HepG2 (cell line): ENCODE results near the gene NEMP2. TPM values are rescaled to one million over a fixed set of nuclear protein-coding genes. Genes with fewer than 3 reads are reported as not detected.

Experiments
- ATF1 ChIP-seq: IDR thresholded peaks from 2 replicates; pipeline ENCODE4 v1.6.1; 2016; ENCODE audit warnings: mild to moderate bottlenecking, control low read depth
- CTCF ChIP-seq: sonication (generic); formaldehyde crosslinking; IDR thresholded peaks from 2 replicates; pipeline ENCODE4 v1.5.0; 2020; ENCODE audit warnings: mild to moderate bottlenecking, missing genetic modification reagents, moderate library complexity
- FLYWCH1 ChIP-seq: sonication (generic); formaldehyde crosslinking; IDR thresholded peaks from 2 replicates; pipeline ENCODE4 v1.8.1; 2023; ENCODE audit warnings: mild to moderate bottlenecking, missing genetic modification reagents
- GABPA ChIP-seq, 2 experiments: IDR thresholded peaks; 2 replicates each; pipeline ENCODE4 v1.6.1; 2011 to 2016; ENCODE audit warnings: low read depth in 2 of 2, low read length in 1 of 2, missing biosample characterization in 1 of 2, missing genetic modification characterization in 1 of 2
- GLMP ChIP-seq: sonication (generic); formaldehyde crosslinking; IDR thresholded peaks from 2 replicates; pipeline ENCODE4 v1.9.0; 2021; ENCODE audit warnings: missing genetic modification reagents, mild to moderate bottlenecking, borderline replicate concordance
- HMGXB4 ChIP-seq, 2 experiments: sonication (generic) in 1 of 2; formaldehyde crosslinking in 1 of 2; IDR thresholded peaks; 2 replicates each; pipeline versions ENCODE4 v1.4.0 to v1.6.1; 2018 to 2020; ENCODE audit warnings: missing genetic modification reagents in 2 of 2, borderline replicate concordance in 1 of 2, low read depth in 1 of 2, mild to moderate bottlenecking in 1 of 2, missing biosample characterization in 1 of 2
- KDM4B ChIP-seq: sonication (generic); formaldehyde crosslinking; IDR thresholded peaks from 2 replicates; pipeline ENCODE4 v1.4.0; 2020; ENCODE audit warnings: missing genetic modification reagents
- NFE2 ChIP-seq: sonication (generic); formaldehyde crosslinking; IDR thresholded peaks from 2 replicates; pipeline ENCODE4 v1.4.0; 2020; ENCODE audit warnings: missing genetic modification reagents
- RXRB ChIP-seq: IDR thresholded peaks from 2 replicates; pipeline ENCODE4 v1.6.1; 2016; ENCODE audit warnings: borderline replicate concordance, missing genetic modification reagents, missing compliant biosample characterization
- TFAP4 ChIP-seq: sonication (generic); IDR thresholded peaks from 2 replicates; pipeline ENCODE4 v1.6.1; 2016; ENCODE audit warnings: low read depth, borderline replicate concordance
- THAP9 ChIP-seq: sonication (generic); formaldehyde crosslinking; IDR thresholded peaks from 2 replicates; pipeline ENCODE4; 2020; ENCODE audit warnings: missing genetic modification reagents, mild to moderate bottlenecking, borderline replicate concordance
- ZC3H4 ChIP-seq: sonication (generic); formaldehyde crosslinking; IDR thresholded peaks from 2 replicates; pipeline ENCODE4 v1.4.0; 2020; ENCODE audit warnings: missing genetic modification reagents, borderline replicate concordance
- polyA plus RNA-seq, 8 experiments: library from polyadenylated mRNA; depleted of rRNA in 3 of 8; stranded (reverse) in 7 of 8; unstranded in 1 of 8; fragments of >200 nt; fragmentation: Illumina TruSeq in 4 of 8; extraction: Trizol in 4 of 8; gene quantifications; 2 replicates each; pipeline versions ENCODE4 v1.2.1 to v1.2.3, GENCODE V29; 2011 to 2016; ENCODE audit warnings: low read depth in 4 of 8, missing spikeins in 1 of 8, mixed read lengths in 1 of 8; ENCODE audit not compliant: insufficient read depth in 1 of 8
- total RNA-seq, 5 experiments: library from RNA; depleted of rRNA; stranded (reverse); fragments of >200 nt; fragmentation: Illumina TruSeq; extraction: Trizol; gene quantifications; 2 replicates each; pipeline ENCODE4 v1.2.3, GENCODE V29; 2016; ENCODE audit warnings: low read depth in 1 of 5
- TF ChIP-seq, protein P1 (sequence below): sonication (generic); formaldehyde crosslinking; IDR thresholded peaks from 2 replicates; pipeline ENCODE4 v1.4.0; 2020; ENCODE audit warnings: missing genetic modification reagents

The NEMP2 gene
- total and polyA plus RNA-seq, 2 of the 13 experiments (the other 11 are each of a cell fraction or from before 2014, with no cell fraction given) = 2.4 to 9.8 TPM

GRCh38 chr2:190534310-190535120, at the start of gene NEMP2 (continued):
- TF ChIP-seq CTCF (peak; percentile 37; the same call in 1 of the 2 replicates), HMGXB4 (CRISPR knock-in tag; IDR thresholded peaks at IDR 0.05; ENCODE audit: borderline replicate concordance in 1 of 2, low read depth in 1 of 2) (peak; percentile 90 to 94; a peak in 3 of 4 replicates), GABPA (IDR thresholded peaks at IDR 0.05; ENCODE audit: low read depth, low read length) (peak; percentile 56), GABPA (CRISPR knock-in tag; IDR thresholded peaks at IDR 0.05; ENCODE audit: low read depth) (peak; percentile 68), KDM4B (CRISPR knock-in tag) (peak; percentile 59), ATF1 (CRISPR knock-in tag) (no peak), TFAP4 (no peak), ZC3H4 (CRISPR knock-in tag) (peak; percentile 78; the same call in 1 of the 2 replicates), NFE2 (CRISPR knock-in tag) (0 out of 2 replicates have a peak, but pooled peaks have one; percentile 16), RXRB (CRISPR knock-in tag) (peak; percentile 52), FLYWCH1 (peak; percentile 94; the same call in 1 of the 2 replicates), GLMP (no peak), THAP9 (no peak; the same call in 1 of the 2 replicates)
- TF ChIP-seq, protein P1, sequence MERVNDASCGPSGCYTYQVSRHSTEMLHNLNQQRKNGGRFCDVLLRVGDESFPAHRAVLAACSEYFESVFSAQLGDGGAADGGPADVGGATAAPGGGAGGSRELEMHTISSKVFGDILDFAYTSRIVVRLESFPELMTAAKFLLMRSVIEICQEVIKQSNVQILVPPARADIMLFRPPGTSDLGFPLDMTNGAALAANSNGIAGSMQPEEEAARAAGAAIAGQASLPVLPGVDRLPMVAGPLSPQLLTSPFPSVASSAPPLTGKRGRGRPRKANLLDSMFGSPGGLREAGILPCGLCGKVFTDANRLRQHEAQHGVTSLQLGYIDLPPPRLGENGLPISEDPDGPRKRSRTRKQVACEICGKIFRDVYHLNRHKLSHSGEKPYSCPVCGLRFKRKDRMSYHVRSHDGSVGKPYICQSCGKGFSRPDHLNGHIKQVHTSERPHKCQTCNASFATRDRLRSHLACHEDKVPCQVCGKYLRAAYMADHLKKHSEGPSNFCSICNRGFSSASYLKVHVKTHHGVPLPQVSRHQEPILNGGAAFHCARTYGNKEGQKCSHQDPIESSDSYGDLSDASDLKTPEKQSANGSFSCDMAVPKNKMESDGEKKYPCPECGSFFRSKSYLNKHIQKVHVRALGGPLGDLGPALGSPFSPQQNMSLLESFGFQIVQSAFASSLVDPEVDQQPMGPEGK (CRISPR knock-in tag) = peak; percentile 96
